Left lung (tissue), 10 donors: ENCODE measurements around the gene PAK1. TPM values are rescaled to one million over a fixed set of nuclear protein-coding genes. Genes with fewer than 3 reads are reported as not detected.

ENCODE experiments used
- ATAC-seq: fragments of 200-7000 bp; cut with Tn5 transposase; one replicate; pipeline ENCODE4 v1.9.1; 2020; ENCODE audit warnings: moderate library complexity
- DNase-seq, 4 donors: peaks; one replicate each; pipeline ENCODE4 v3.0.0-alpha.2; 2013 to 2020
- H3K27ac ChIP-seq, 2 donors: fragments of 200-600 bp; sonication (generic) in 1 of 2; one replicate each; pipeline versions ENCODE4 v1.5.0 to v1.8.0; 2020 to 2021
- H3K27me3 ChIP-seq, 2 donors: fragments of 200-600 bp; sonication (generic) in 1 of 2; one replicate each; pipeline versions ENCODE4 v1.5.0 to v1.8.0; 2020 to 2021
- H3K36me3 ChIP-seq, 2 donors: fragments of 200-600 bp; sonication (generic) in 1 of 2; one replicate each; pipeline versions ENCODE4 v1.5.0 to v1.8.0; 2020 to 2021
- H3K4me1 ChIP-seq, 2 donors: fragments of 200-600 bp; one replicate each; pipeline ENCODE4 v1.8.0; 2021
- H3K4me3 ChIP-seq, 2 donors: fragments of 200-600 bp; sonication (generic) in 1 of 2; one replicate each; pipeline versions ENCODE4 v1.5.0 to v1.8.0; 2020 to 2021; ENCODE audit warnings: mild to moderate bottlenecking in 1 of 2
- H3K9me3 ChIP-seq, 2 donors: fragments of 200-600 bp; sonication (generic) in 1 of 2; one replicate each; pipeline versions ENCODE4 v1.5.0 to v1.8.0; 2020 to 2021
- intact Hi-C, 2 donors: fragments of 100-400 bp; cut with DNase I; formaldehyde crosslinking; loops; one replicate each; pipeline versions ENCODE4 v1.11.2 to v1.14.2; 2022
- polyA plus RNA-seq, 6 donors: library from polyadenylated mRNA; unstranded; fragments of 120-200 nt; gene quantifications; one replicate each; pipeline ENCODE4 v1.2.1, GENCODE V29; 2013; ENCODE audit not compliant: insufficient read length in 6 of 6
- total RNA-seq, 2 donors: library from RNA; stranded (reverse); fragmentation: NEBNext Ultra II Directional; extraction: Animal tissue kit (Norgen Biotek cat#: 25700); gene quantifications; one replicate each; pipeline ENCODE4 v1.2.1, GENCODE V29; 2021
- TF ChIP-seq, protein P1 (sequence below), 2 donors: fragments of 200-600 bp; sonication (generic) in 1 of 2; IDR thresholded peaks; one replicate each; pipeline versions ENCODE4 v1.5.0 to v1.8.0; 2021; ENCODE audit warnings: antibody characterized with exemption in 2 of 2
- donor health status: DM: no; HTN: yes; CAD: no.
- donor health status: DM: no; HTN: no; CAD: no.

Gene PAK1
- total and polyA plus RNA-seq, 8 donors = 32.4 to 61.4 (median 51.4) TPM

DNA sequence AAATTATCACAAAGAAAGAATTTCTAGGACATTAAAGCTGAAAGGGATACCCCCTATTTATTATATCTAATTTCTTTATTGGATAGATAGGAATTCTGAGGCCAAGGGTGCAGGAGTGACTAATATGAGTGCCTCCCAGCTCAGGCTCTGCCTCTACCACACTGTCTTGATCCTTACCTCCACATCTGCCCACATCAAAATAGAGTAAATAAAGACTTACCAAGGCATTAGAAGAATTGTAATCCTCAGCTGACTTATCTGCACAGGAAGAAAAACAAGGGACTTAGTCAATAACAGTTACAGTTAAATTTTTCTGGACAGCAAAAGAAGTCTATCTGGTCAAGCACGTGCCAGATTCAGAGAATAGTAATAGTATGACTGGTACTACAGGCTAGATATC is 99.8 kb downstream of the PAK1 start:
- H3K9me3 ChIP-seq = no peaks in the 10 kb centered on the region
- no peak overlapping the region for H3K4me3 ChIP-seq
- no peak overlapping the region for H3K27ac ChIP-seq
- no peaks in the 10 kb centered on the region for H3K27me3 ChIP-seq
- TF ChIP-seq, protein P1, sequence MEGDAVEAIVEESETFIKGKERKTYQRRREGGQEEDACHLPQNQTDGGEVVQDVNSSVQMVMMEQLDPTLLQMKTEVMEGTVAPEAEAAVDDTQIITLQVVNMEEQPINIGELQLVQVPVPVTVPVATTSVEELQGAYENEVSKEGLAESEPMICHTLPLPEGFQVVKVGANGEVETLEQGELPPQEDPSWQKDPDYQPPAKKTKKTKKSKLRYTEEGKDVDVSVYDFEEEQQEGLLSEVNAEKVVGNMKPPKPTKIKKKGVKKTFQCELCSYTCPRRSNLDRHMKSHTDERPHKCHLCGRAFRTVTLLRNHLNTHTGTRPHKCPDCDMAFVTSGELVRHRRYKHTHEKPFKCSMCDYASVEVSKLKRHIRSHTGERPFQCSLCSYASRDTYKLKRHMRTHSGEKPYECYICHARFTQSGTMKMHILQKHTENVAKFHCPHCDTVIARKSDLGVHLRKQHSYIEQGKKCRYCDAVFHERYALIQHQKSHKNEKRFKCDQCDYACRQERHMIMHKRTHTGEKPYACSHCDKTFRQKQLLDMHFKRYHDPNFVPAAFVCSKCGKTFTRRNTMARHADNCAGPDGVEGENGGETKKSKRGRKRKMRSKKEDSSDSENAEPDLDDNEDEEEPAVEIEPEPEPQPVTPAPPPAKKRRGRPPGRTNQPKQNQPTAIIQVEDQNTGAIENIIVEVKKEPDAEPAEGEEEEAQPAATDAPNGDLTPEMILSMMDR (IDR thresholded peaks at IDR 0.05) = no peak
- DNase-seq (no peak), ATAC-seq (no peak)
- peaks cover 0 to 59% of the 10 kb centered on the region in 2 donors for H3K36me3 ChIP-seq
- intact Hi-C loops = no loop called here
- H3K4me1 ChIP-seq = no peaks in the 10 kb centered on the region

DNA sequence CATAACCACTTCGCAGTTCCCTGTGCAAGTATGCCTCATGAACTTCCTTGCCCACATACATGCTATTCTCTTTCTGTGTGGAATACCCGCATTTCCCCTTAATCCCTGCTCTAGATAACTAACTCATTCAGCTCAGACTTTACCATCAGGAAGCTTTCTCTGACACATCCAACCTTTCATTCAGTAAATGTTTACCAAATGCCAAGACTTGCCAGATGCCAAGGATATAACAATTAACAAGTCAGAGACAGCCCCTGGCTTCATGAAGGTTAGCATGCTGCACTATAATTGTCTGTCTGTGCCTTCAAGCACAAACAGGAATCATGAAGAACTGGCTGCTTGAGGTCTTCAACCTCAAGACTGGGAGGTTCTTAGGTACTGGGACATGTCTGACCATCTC is 101.2 kb downstream of the PAK1 start:
- no peaks in the 10 kb centered on the region for H3K27me3 ChIP-seq
- no peak for ATAC-seq
- no peaks in the 10 kb centered on the region for H3K4me1 ChIP-seq
- H3K9me3 ChIP-seq = no peaks in the 10 kb centered on the region
- DNase-seq = no peak
- H3K36me3 ChIP-seq = peaks cover 0 to 52% of the 10 kb centered on the region in 2 donors
- intact Hi-C loops = no loop called here
- no peak overlapping the region for H3K27ac ChIP-seq
- H3K4me3 ChIP-seq = no peak overlapping the region
- TF ChIP-seq, protein P1 (IDR thresholded peaks at IDR 0.05) = no peak

DNA sequence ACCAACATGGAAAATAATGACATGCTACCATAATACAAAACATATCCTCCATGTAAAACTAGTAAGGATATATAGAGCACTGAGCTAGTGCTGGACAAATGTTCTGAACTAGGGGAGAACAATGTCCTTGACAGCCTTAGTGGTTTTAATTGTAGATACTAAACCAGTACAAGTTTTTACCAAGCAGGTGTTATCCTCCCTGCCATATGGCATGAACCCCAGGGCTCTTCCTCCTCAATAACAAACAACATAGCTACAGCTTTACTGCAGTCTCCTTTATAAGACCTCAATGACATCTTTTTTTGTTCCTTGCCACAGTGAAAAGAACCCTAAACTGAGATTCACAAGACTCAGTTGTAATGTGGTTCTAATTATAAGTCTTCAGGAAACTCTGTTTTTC is 102.2 kb downstream of the PAK1 start:
- Histone ChIP-seq H3K4me1 (no peaks in the 10 kb centered on the region), H3K36me3 (peaks cover 0 to 47% of the 10 kb centered on the region in 2 donors), H3K27me3 (no peaks in the 10 kb centered on the region), H3K9me3 (no peaks in the 10 kb centered on the region), H3K27ac (no peak overlapping the region), H3K4me3 (no peak overlapping the region)
- intact Hi-C loops = no loop called here
- DNase-seq = no peak
- TF ChIP-seq, protein P1 (IDR thresholded peaks at IDR 0.05) = no peak
- ATAC-seq = no peak

DNA sequence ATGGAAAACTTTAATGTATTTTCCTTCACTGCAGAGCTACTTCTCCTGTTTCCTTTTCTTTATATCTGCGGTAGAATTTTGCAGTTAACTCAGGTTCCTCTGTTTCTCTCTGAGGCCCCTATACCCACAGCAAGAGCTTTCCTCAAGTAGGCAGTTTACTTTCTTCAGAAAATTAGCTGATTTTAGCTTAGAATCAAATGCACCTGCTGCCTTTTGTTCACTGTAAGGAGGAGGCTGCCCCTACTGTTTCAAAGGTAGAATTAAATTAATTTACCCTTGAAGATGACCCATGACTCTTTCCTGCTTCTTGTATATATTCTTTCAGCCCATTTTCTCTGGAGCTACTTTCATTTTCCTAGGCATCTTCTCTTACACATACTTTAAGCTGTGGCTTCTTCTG is 103.7 kb downstream of the PAK1 start:
- Histone ChIP-seq H3K9me3 (no peaks in the 10 kb centered on the region), H3K27ac (no peak overlapping the region), H3K4me3 (no peak overlapping the region), H3K4me1 (no peaks in the 10 kb centered on the region), H3K36me3 (peaks cover 0 to 39% of the 10 kb centered on the region in 2 donors), H3K27me3 (no peaks in the 10 kb centered on the region)
- DNase-seq (no peak), ATAC-seq (no peak)
- intact Hi-C loops = no loop called here
- TF ChIP-seq, protein P1 (IDR thresholded peaks at IDR 0.05) = no peak

DNA sequence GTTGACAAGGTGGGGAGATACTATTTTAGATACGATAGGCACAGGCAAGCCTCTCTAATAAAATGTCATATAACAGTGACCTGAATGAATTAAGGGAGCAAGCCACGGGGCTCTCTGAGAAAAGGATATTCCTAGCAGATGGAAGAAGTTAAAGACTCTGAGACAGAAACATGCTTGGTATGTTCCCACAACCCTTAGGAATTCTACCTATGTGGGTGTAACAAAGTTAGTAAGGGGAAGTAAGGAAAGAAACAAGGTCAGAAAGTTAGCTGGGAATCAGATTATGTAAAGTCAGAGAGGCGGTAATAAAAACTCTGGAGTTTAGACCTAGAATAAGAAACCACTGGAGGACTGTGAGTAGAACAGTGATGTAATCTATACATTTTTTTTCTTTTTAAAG is 112.7 kb downstream of the PAK1 start:
- H3K4me3 ChIP-seq = no peak overlapping the region
- TF ChIP-seq, protein P1 (IDR thresholded peaks at IDR 0.05) = no peak
- no peak for ATAC-seq

More for the DNA sequence above, 112.7 kb downstream of the PAK1 start:
- no peaks in the 10 kb centered on the region for H3K4me1 ChIP-seq
- no peaks in the 10 kb centered on the region for H3K27me3 ChIP-seq
- H3K36me3 ChIP-seq = peaks cover 0 to 19% of the 10 kb centered on the region in 2 donors
- no peak for DNase-seq
- H3K27ac ChIP-seq = no peak overlapping the region
- no peaks in the 10 kb centered on the region for H3K9me3 ChIP-seq
- intact Hi-C loops = no loop called here
